Measurements from ENCODE around the gene MICALL2.

- TF ChIP-seq CTCF (IDR thresholded peaks at IDR 0.05) (no peak), POLR2A (IDR thresholded peaks at IDR 0.05) (no peak)
Observed at GRCh38 chr7:1447551-1448244, 11.6 kb downstream of the MICALL2 start.

Measured in adrenal gland (tissue), 5 donors.